Measurements from ENCODE around the gene EMCN.

EMCN gene

GRCh38 chr4:100494166-100494565 is 23.7 kb downstream of the EMCN start:
- no peak for DNase-seq (ENCODE audit: low read depth)
- TF ChIP-seq CTCF (IDR thresholded peaks at IDR 0.05; ENCODE audit: insufficient read depth, low read depth, low read length, missing control alignments): no peak

GRCh38 chr4:100493756-100494155 is 24.1 kb downstream of the EMCN start:
- no peak for DNase-seq (ENCODE audit: low read depth)
- no peak overlapping the region for H3K4me3 ChIP-seq (ENCODE audit: low read depth, low read length)

More at GRCh38 chr4:100494166-100494565, 23.7 kb downstream of the EMCN start:
- no peak overlapping the region for H3K4me3 ChIP-seq (ENCODE audit: low read depth, low read length)

GRCh38 chr4:100492129-100492528 is 25.7 kb downstream of the EMCN start:
- H3K4me3 ChIP-seq (ENCODE audit: low read depth, low read length): no peak overlapping the region
- no peak for DNase-seq (ENCODE audit: low read depth)
- no peak for TF ChIP-seq CTCF (IDR thresholded peaks at IDR 0.05; ENCODE audit: insufficient read depth, low read depth, low read length, missing control alignments)

More at GRCh38 chr4:100493756-100494155, 24.1 kb downstream of the EMCN start:
- no peak for TF ChIP-seq CTCF (IDR thresholded peaks at IDR 0.05; ENCODE audit: insufficient read depth, low read depth, low read length, missing control alignments)

- H3K4me3 ChIP-seq (ENCODE audit: low read depth, low read length): no peak overlapping the region
- no peak for TF ChIP-seq CTCF (IDR thresholded peaks at IDR 0.05; ENCODE audit: insufficient read depth, low read depth, low read length, missing control alignments)
- no peak for DNase-seq (ENCODE audit: low read depth)
Observed at GRCh38 chr4:100489305-100489704, 28.5 kb downstream of the EMCN start.

GRCh38 chr4:100486496-100486895 is 31.3 kb downstream of the EMCN start:
- no peak overlapping the region for H3K4me3 ChIP-seq (ENCODE audit: low read depth, low read length)
- DNase-seq (ENCODE audit: low read depth): no peak
- no peak for TF ChIP-seq CTCF (IDR thresholded peaks at IDR 0.05; ENCODE audit: insufficient read depth, low read depth, low read length, missing control alignments)

GRCh38 chr4:100483796-100484195 is 34.0 kb downstream of the EMCN start:
- no peak for DNase-seq (ENCODE audit: low read depth)
- TF ChIP-seq CTCF (IDR thresholded peaks at IDR 0.05; ENCODE audit: insufficient read depth, low read depth, low read length, missing control alignments): no peak
- H3K4me3 ChIP-seq (ENCODE audit: low read depth, low read length): no peak overlapping the region

- no peak overlapping the region for H3K4me3 ChIP-seq (ENCODE audit: low read depth, low read length)
- DNase-seq (ENCODE audit: low read depth): no peak
- TF ChIP-seq CTCF (IDR thresholded peaks at IDR 0.05; ENCODE audit: insufficient read depth, low read depth, low read length, missing control alignments): no peak
Observed at GRCh38 chr4:100479971-100480370, 37.9 kb downstream of the EMCN start.

Data from GM12865 (cell line).